GM18517 (cell line): ENCODE data around the gene PPP1R8.
"Not testable (repeated sequence)": the region's sequence is repeated elsewhere in the genome, so short reads cannot be mapped to it uniquely, and the experiment has no call there.

ENCODE experiments used
- ATAC-seq: cut with Tn5 transposase; IDR thresholded peaks from one replicate; pipeline ENCODE4 v1.9.1; 2021; ENCODE audit warnings: mild to moderate bottlenecking, moderate library complexity; ENCODE audit not compliant: unreplicated experiment

PPP1R8 gene

DNA sequence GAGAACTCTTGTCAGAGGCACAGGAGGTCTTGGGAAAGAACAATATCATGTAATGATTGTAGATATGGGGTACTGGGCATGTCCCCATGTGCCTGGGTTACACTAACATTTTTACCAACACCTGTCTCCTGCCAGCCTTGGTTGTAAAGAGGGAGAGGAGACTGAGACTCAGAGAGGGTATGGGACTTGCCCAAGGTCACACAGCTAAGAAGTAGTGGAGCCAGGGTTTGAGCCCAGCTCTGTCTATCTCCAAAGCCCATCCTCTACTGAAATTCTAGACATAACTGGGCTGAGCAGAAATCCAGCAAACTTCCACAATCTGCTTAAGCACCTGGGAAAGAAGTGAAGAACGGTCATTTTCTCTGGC lies 39.1 kb downstream of the PPP1R8 start:
- ATAC-seq: no peak

DNA sequence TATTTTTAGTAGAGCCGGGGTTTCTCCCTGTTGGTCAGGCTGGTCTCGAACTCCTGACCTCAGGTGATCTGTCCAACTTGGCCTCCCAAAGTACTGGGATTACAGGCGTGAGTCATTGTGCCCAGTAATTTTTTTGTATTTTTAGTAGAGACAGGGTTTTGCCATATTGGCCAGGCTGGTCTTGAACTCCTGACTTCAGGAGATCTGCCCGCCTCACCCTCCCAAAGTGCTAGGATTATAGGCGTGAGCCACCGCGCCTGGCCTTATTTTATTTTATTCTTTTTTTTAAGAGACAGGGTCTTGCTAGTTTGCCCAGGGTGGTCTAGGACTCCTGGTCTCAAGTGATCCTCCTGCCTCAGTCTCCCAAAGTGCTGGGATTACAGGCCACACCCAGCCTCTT lies 40.5 kb downstream of the PPP1R8 start:
- not testable (repeated sequence) for ATAC-seq

DNA sequence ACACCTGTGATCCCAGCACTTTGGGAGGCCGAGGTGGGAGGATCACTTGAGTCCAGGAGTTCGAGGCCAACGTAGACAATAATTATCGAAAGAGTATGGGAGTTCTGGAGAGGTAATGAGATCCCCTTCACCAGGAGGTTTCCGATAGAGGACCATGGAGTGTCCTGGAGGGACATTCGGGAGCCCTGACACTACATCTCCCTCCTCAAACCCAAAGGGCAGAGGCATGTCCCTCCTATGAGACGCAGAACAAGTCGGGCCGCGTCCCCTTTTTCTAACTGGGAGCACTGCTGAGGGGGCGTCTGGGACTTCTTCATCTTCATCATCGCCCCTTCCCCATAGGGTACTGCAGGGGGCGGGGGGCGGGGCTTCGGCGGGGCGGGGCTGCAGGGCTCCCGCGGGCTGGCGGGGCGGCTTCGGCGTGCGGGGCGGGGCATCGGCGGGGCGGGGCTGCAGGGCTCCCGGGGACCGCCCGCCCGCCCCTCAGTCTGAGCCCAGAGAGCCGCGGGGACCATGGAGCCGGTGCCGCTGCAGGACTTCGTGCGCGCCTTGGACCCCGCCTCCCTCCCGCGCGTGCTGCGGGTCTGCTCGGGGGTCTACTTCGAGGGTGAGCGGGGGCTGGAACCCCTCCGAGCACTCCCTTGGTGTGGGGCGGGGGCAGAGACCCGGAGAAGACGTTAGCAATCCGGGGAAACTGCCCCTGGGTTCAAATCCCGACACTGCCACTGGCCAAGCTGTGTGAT lies 41.6 kb downstream of the PPP1R8 start, which contains the start of gene THEMIS2:
THEMIS2 (plus strand) TSS at position 486 of the 743 bp plus-strand sequence; CDS start at position 514, 28 bp downstream.
- no peak for ATAC-seq

DNA sequence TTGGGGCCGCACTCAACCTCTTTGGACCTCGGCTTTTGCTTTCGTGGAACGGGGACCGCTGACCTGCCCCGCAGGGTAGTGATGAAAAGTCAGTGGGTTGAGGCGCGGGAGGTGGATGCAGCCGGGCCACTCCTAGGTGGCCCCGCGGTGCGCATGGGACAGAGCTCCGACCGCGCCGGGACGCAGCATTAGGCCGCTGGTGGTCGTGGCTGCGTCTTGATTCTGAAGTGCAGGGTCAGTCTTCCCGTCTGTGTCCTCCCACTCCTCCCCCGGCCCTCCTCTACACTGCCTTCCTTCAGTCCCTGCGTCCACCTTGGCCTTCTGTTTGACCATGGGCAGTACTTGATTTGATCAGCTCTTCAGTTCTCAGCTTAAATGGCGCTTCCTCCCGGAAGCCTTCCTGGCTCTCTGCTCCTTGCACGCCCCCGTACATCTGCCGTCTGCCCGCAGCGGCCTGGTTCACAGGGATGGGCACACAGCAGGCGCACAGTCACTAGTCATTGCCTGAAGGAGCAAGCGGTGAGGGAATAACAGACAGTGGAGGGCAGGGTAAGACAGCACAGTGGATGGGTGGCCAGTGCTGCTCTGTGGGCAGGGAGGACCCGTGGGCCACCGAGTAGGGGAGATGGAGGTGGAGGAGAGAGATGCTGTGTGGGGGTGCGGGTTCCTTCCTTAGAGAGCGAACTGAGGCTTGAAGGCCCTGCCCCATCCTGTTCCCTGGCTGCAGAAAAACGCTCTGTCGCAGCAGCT lies 42.4 kb downstream of the PPP1R8 start:
- no peak for ATAC-seq

DNA sequence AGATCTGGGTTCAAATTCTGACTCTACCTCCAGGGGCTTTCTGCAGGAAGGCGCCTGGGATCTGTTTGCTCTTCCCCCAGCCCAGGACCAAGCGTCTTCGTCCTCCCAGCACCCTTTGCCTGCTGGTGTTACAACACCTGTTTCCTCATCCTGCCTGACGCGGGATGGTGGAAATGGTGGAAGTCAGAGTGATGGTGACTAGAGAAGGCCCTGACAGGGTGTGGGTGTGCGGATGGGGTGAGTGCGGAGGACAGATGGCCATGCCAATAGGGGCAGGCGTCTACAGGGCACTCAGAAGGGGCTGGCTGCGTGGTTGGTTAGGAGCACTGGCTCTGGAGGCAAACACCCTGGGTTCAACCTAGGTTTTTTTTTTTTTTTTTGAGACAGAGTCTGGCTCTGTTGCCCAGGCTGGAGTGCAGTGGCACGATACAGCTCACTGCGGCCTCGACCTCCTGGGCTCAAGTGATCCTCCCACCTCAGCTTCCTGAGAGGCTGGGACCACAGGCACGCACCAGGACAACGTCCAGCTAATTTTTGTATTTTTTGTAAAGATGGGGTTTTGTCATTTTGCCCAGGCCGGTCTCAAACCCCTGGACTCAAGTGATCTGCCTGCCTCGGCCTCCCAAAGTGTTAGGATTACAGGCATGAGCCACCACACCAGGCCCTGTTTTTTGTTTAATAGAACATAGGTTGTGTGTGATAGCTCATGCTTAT lies 43.2 kb downstream of the PPP1R8 start:
- ATAC-seq: no peak

DNA sequence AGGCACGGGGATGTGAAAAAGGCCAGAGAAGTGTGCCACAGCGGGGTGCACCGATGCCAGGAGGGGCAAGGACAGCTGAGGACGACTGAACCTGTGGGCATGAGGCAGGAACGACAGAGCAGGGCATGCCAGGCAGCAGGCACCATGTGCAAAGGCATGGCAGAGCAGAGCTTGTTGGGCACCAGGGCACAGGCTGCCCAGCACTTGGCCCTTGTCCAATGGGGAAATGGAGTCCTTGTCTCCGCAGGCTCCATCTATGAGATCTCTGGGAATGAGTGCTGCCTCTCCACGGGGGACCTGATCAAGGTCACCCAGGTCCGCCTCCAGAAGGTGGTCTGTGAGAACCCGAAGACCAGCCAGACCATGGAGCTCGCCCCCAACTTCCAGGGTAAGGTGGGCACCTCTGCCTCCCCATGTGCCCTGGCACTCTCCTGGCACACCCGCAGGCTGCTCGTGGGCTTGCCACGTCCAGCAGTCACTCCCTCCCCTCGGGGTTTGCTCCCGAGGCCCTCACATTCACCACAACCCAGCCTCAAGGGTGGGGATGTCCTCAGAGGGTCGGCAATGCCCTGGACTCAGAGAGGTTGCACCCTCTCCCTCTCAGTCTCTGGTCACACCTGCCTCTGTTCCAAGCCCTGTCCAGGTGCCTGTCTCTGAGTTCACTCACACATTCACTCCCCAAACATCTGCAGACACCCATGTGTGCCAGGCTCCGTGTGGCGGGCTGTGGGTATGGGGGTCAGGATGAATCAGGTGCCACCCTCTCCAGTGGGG lies 45.9 kb downstream of the PPP1R8 start:
- no peak for ATAC-seq

DNA sequence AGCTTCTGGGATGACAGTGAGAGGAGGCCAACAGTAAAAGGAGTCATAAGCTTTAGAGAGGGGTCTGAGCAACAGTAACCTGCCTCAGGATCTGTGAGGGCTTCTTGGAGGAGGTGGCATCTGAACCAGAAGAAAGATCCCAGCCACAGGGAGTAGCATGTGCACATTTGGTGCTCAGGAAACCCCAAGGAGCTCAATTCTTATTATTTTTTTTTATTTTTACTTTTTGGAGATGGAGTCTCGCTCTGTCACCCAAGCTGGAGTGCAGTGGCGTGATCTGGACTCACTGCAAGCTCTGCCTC lies 46.5 kb downstream of the PPP1R8 start:
- ATAC-seq: no peak

DNA sequence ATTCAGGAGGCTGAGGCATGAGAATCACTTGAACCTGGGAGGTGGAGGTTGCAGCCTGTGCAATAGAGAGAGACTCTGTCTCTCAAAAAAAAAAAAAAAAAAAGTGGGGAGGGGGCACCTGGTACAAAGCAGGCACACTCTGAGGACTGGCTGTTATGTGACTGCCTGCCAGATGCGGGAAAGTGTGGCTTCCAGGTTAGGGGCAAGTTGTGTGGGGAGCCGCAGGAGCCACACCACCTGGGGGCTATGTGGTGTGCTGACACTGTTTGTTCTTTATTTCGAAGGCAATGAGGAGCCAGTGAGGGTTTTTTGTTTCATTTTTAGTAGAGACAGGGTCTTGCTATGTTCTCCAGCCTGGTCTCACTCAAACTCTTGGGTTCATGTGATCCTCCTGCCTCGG lies 47.5 kb downstream of the PPP1R8 start:
- no peak for ATAC-seq

DNA sequence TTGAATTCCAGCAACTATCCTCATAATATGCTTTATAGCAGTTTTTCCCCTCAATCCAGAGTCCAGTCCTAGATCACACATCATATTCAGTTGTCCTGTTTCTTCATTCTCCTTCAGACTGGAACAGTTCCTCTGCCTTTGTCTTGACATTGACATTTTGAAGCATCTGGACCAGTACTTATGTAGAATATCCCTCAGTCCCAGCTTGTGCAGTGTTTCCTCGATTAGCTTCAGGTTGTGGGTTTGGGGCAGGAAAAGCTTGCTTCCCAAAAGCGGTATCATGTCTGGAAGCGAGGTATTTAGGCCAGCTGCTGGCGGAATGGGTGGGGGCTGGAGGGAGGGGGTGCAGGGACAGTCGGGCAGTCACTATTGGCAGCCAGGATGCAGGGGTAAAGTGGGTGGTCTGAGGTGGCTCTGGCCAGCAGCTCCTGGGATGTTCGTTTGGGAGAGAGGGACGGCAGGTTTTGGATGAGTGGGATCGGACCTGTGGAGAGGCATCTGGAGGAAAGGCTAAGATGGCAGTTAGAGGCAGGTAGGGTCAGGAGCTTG lies 48.3 kb downstream of the PPP1R8 start:
- ATAC-seq: no peak

DNA sequence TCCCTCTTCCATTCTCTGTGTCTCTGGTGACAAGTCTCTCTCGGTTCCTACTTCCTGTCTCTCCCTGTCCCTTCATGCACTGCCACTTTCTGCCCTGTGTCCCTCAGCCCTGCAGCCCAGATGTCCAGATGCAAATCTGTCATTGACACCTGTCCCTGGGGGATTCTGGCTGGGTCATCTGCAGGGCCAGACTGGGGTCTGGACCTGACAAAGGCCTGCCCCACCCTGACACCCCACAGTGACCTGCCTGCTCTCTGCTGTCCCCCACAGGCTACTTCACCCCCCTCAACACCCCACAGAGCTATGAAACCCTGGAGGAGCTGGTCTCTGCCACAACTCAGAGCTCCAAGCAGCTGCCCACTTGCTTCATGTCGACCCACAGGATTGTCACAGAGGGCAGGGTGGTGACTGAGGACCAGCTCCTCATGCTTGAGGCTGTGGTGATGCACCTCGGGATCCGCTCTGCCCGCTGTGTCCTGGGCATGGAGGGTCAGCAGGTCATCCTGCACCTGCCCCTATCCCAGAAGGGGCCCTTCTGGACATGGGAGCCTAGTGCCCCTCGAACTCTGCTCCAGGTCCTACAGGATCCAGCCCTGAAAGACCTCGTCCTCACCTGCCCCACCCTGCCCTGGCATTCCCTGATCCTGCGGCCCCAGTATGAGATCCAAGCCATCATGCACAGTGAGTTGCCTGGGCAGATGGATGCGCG lies 48.9 kb downstream of the PPP1R8 start:
- no peak for ATAC-seq

DNA sequence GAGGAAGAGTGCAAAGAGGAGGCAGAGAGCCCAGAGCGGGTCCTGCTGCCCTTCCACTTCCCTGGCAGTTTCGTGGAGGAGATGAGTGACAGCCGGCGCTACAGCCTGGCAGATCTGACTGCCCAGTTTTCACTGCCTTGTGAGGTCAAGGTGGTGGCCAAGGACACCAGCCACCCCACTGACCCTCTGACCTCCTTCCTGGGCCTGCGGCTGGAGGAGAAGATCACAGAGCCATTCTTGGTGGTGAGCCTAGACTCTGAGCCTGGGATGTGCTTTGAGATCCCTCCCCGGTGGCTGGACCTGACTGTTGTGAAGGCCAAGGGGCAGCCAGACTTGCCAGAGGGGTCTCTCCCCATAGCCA lies 51.9 kb downstream of the PPP1R8 start:
- ATAC-seq: no peak

DNA sequence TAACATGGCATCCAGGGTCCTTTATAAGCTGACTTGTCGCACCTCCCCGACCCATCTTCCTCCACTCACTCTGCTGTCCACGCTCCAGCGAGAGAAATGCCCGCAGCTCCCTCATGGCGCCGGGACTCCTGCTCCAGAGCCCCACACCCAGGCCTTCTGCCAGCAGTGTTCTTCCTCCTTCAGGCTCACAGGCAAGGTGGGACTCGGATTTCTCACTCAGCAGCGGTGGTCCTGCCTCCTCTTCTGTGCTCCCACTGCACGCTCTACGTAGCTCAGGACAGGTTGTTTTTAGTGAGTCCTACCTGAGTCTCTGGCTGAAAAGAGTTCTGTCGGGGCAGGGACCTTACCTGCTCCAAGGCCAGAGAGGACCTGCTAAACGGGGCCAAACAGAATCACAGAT lies 53.0 kb downstream of the PPP1R8 start:
- ATAC-seq: no peak

DNA sequence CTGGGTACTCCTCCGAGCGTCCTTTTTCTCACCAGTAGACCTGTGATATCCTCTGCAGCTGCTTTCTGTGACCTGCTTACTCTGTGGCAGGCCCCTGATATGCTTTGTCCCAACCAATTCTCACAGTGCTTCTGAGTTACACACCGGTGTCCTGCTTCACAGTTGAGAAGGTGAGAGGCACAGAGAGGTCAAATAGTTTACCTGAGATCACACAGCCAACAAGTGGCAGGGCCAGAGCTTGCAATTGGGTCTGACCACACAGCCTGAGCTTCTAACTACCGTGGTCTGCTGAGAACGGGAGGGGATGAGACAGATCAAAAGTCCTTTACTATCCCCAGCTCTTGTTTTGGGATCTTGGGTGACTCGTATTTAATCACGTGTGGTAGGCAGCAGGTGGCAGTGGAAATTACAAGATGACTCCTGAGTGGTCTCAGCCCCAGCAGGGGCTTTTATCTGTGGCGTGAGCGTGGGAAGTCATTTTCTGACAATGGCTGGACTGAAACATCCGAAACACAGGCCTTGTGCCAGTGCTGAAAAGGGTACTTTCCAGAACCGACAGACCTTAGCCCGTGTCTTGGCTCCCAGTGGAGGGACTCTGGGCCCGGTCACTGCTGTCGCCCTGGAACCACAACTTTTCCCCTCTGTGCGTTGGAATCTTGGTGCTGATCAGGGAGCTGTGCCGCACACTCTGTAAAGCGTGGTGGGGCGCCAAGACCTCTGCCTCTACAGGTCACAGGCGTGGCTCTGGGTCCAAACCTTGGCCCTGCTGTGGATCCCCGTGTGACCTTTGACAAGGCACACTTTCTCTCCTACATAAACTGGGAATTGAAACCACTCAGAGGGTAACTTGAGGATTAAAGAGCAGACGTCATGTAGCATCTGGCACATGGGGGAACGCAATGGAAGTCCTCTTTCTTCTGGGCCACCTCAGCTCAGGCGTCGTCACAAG lies 53.7 kb downstream of the PPP1R8 start:
- ATAC-seq: peak; percentile 38

DNA sequence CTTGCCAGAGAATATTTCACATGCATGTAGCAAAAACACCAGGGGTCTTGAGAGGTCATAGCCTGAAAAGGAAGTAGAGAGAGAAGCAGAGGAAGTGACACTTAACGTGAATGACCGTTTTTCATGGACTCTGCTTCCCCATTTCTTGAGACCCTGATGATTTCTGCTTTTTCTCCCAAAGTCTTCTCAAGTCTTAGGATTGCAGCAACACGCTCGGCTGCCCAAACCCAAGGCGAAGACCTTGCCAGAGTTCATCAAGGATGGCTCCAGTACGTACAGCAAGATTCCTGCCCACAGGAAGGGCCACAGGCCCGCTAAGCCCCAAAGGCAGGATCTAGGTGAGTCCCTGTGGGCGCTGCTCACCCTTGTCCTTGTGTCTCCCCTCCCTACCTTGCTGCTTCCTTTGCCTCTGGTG lies 54.5 kb downstream of the PPP1R8 start:
- ATAC-seq: no peak

DNA sequence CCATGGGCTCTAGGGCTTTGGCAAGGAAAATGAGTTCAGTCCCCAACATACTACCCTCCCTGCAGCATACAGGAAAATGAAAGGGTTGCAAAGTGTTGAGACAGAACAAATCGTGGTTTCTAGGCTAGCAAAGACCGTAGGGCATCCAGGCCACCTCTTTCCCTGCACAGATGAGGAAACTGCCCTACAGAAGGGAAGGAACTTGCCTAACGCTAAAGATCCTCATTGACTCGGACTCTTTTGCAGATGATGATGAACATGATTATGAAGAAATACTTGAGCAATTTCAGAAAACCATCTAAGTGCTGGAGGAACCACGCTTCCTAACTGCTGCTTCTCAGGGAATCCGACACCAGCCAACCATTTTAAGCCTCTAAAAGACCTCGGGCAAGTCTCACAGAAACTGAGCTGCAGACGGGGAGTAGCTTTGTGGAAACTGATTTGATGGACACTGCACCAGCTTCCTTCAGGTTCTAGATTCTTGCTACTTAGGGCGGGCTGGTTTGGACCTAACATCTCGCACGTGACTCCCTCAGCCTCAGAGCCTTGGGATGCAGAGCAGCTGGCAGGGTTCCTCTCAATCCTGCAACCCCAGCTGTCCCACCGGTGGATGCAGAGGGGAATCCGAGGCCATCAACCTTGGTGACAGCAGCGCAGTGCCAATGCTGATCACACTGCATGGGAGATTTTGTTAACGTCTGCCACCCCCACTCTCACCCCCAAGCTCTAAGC lies 55.2 kb downstream of the PPP1R8 start:
- ATAC-seq: no peak

DNA sequence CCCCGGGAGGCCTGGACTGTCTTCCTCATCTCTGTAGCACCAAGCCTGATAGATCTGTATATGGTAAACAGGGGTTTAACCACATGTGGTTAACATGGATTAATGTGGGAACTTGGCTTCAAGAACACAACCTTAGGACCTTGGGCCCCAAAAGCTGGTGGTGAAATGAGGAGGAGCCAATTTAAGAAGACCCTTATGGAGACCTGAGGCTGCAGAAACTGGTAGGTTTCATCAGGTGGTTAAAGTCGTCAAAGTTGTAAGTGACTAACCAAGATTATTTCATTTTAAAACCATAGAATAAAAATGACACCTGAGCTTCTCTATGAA lies 55.7 kb downstream of the PPP1R8 start:
- no peak for ATAC-seq

DNA sequence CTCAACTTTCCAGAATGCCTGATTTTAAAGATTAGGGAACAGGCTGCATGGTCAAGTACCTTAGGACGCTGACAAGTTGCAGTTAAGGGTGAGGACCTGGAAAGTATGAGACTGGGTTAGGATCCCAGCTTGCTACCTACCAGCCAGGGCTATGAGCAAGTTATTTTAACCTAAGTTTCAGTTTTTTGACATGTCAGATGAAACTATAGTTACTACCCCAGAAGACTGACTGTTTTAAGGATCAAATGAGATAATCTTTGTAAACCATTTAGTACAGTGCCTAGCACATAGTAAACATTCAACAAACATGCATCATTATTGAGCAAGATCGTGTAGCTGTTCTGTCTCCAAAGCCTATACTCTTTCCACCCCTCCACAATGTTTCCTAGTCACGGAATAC lies 56.2 kb downstream of the PPP1R8 start:
- ATAC-seq: no peak

DNA sequence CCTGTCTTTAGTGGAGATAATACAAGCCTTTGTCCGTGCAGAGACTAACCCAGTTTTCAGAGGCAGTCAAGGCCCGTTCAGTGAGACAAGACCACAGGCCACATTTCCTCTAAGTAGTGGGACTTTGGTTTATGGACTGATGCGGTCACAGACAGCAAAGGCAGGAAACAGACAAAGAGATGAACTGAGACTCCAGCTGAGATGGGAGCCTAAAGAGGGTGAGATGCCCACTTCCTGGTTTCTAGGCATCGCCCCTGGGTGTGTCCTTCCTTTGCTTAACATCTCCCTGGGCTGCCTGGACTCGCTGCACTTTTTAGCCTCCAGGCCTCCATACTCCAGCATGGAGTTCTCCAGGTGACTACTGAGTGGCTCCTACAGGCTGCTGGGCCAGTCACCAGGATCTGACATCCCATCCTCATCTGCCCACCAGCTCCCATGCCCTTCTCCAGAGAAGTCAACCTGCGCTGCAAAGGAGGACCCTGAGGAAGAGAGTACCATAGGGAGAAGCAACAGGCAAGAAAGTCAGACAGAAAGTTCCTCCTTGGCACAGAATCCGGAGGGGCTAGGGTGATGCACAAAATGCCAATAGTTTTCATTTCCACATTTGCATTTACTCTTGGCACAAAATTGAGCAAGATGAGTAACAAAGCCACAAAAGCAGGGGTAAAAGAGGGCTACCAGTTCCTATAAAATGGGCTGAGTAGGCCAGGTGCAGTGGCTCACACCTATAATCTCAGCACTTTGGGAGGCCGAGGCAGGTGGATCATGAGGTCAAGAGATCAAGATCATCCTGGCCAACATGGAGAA lies 56.8 kb downstream of the PPP1R8 start:
- ATAC-seq: no peak
